ENCODE results near the gene TEX26.
"Not testable (repeated sequence)": the region's sequence is repeated elsewhere in the genome, so short reads cannot be mapped to it uniquely, and the experiment has no call there.

Gene TEX26

GRCh38 chr13:30920162-30920909 is 12.1 kb upstream of the TEX26 start:
- no peak for DNase-seq

- DNase-seq: no peak
Measured at GRCh38 chr13:30923418-30923817, 9.0 kb upstream of the TEX26 start.

GRCh38 chr13:30924721-30925120 is 7.7 kb upstream of the TEX26 start:
- DNase-seq: no peak

- no peak for DNase-seq
Measured at GRCh38 chr13:30925429-30925828, 7.0 kb upstream of the TEX26 start.

- no peak for DNase-seq
Measured at GRCh38 chr13:30926781-30927180, 5.7 kb upstream of the TEX26 start.

- DNase-seq: not testable (repeated sequence)
Measured at GRCh38 chr13:30927188-30927587, 5.3 kb upstream of the TEX26 start.

- no peak for DNase-seq
Measured at GRCh38 chr13:30927595-30927994, 4.9 kb upstream of the TEX26 start.

- DNase-seq: no peak
Measured at GRCh38 chr13:30928978-30929377, 3.5 kb upstream of the TEX26 start.

GRCh38 chr13:30933354-30933670 is 856 bp downstream of the TEX26 start:
- no peak for DNase-seq

- no peak for DNase-seq
Measured at GRCh38 chr13:30934381-30934780, 1.9 kb downstream of the TEX26 start.

- no peak for DNase-seq
Measured at GRCh38 chr13:30934803-30935202, 2.3 kb downstream of the TEX26 start.

- no peak for DNase-seq
Measured at GRCh38 chr13:30936971-30937370, 4.5 kb downstream of the TEX26 start.

- DNase-seq: no peak
Measured at GRCh38 chr13:30943881-30944280, 11.4 kb downstream of the TEX26 start.

GRCh38 chr13:30957258-30957943 is 24.9 kb downstream of the TEX26 start:
- no peak for DNase-seq

GRCh38 chr13:30959678-30960077 is 27.2 kb downstream of the TEX26 start:
- no peak for DNase-seq

- no peak for DNase-seq
Measured at GRCh38 chr13:30963791-30964190, 31.3 kb downstream of the TEX26 start.

GRCh38 chr13:30965380-30965779 is 32.9 kb downstream of the TEX26 start:
- no peak for DNase-seq

- DNase-seq: no peak
Measured at GRCh38 chr13:30966101-30966500, 33.6 kb downstream of the TEX26 start.

- DNase-seq: no peak
Measured at GRCh38 chr13:30968846-30969245, 36.4 kb downstream of the TEX26 start.

GRCh38 chr13:30971575-30971974 is 39.1 kb downstream of the TEX26 start:
- no peak for DNase-seq

- DNase-seq: no peak
Measured at GRCh38 chr13:30972888-30973377, 40.5 kb downstream of the TEX26 start.

- DNase-seq: no peak
Measured at GRCh38 chr13:30974350-30974749, 41.9 kb downstream of the TEX26 start.

GRCh38 chr13:30976025-30976424 is 43.6 kb downstream of the TEX26 start:
- DNase-seq: no peak

Measured in NCI-H774 (cell line).